IMR-90 (cell line): ENCODE measurements around the gene MAP2. TPM values are rescaled to one million over a fixed set of nuclear protein-coding genes. Genes with fewer than 3 reads are reported as not detected.

Experiments used
- ATAC-seq: fragments of 200-7000 bp; cut with Tn5 transposase; 2 replicates; pipeline ENCODE4 v1.9.1; 2020; ENCODE audit warnings: low read depth, mild to moderate bottlenecking, moderate library complexity
- BruUV-seq: library from RNA; stranded (reverse); fragments of 400-500 nt; replicated peaks from 2 replicates; lab custom pipeline; 2021; lab: Mats Ljungman, UMichigan
- CTCF ChIA-PET: fragments of 300-600 bp; formaldehyde crosslinking; extraction: SDS; loops from one replicate; lab custom pipeline; 2021; ENCODE audit warnings: antibody characterized with exemption; lab: Yijun Ruan, JAX
- POLR2A ChIA-PET: fragments of 300-600 bp; sonication (Branson Sonifier 250); formaldehyde crosslinking; loops from one replicate; lab custom pipeline; 2022; ENCODE audit warnings: antibody characterized with exemption; ENCODE audit not compliant: unreplicated experiment; lab: Charles Lee
- DNase-seq: peaks from one replicate; pipeline ENCODE4 v3.0.0; 2013
- H2AFZ ChIP-seq: replicated peaks from 2 replicates; pipeline ENCODE3; 2013; ENCODE audit warnings: low read length, mild to moderate bottlenecking; ENCODE audit not compliant: poor library complexity
- H2AK5ac ChIP-seq: 2 replicates; pipeline ENCODE4 v1.6.1; 2013; ENCODE audit warnings: low read depth, low read length, inconsistent platforms
- H2AK9ac ChIP-seq: replicated peaks from 2 replicates; pipeline ENCODE3; 2013; ENCODE audit warnings: mild to moderate bottlenecking, low read depth, low read length, moderate library complexity; ENCODE audit not compliant: poor library complexity
- H2BK120ac ChIP-seq: 2 replicates; pipeline ENCODE4 v1.6.1; 2013; ENCODE audit warnings: low read depth, low read length, inconsistent platforms
- H2BK15ac ChIP-seq: 3 replicates; pipeline ENCODE4 v1.6.1; 2013; ENCODE audit warnings: low read depth, low read length, inconsistent platforms
- H2BK20ac ChIP-seq: 2 replicates; pipeline ENCODE4 v1.6.1; 2013; ENCODE audit warnings: low read depth, mild to moderate bottlenecking, inconsistent platforms, low read length, moderate library complexity
- H2BK5ac ChIP-seq: 2 replicates; pipeline ENCODE4 v1.6.1; 2013; ENCODE audit warnings: mild to moderate bottlenecking, low read depth, low read length, inconsistent platforms; ENCODE audit not compliant: poor library complexity, severe bottlenecking
- H3K14ac ChIP-seq: replicated peaks from 2 replicates; pipeline ENCODE4 v1.6.1; 2013; ENCODE audit warnings: low read depth, low read length, inconsistent platforms
- H3K18ac ChIP-seq: 2 replicates; pipeline ENCODE4 v1.6.1; 2013; ENCODE audit warnings: low read depth, low read length, control low read depth
- H3K23ac ChIP-seq: 2 replicates; pipeline ENCODE4 v1.6.1; 2013; ENCODE audit warnings: low read depth, low read length, inconsistent platforms
- H3K27ac ChIP-seq: 2 replicates; pipeline ENCODE4 v1.5.1; 2013; ENCODE audit warnings: mild to moderate bottlenecking, control low read depth, low read length; ENCODE audit not compliant: insufficient read depth
- H3K27me3 ChIP-seq: 2 replicates; pipeline ENCODE4 v1.6.1; 2013; ENCODE audit warnings: low read length; ENCODE audit not compliant: control insufficient read depth, insufficient read depth
- H3K36me3 ChIP-seq: 2 replicates; pipeline ENCODE4 v1.6.1; 2013; ENCODE audit warnings: low read length, mixed read lengths; ENCODE audit not compliant: control insufficient read depth, insufficient read depth
- H3K4ac ChIP-seq: 2 replicates; pipeline ENCODE4 v1.6.1; 2013; ENCODE audit warnings: low read depth, low read length, inconsistent platforms
- H3K4me1 ChIP-seq: 2 replicates; pipeline ENCODE4 v1.6.1; 2013; ENCODE audit warnings: low read length, mixed read lengths; ENCODE audit not compliant: control insufficient read depth, insufficient read depth
- H3K4me2 ChIP-seq: 2 replicates; pipeline ENCODE4 v1.6.1; 2013; ENCODE audit warnings: low read depth, mild to moderate bottlenecking, control low read depth, low read length, moderate library complexity
- H3K4me3 ChIP-seq: 2 replicates; pipeline ENCODE4 v1.5.1; 2013; ENCODE audit warnings: low read depth, mild to moderate bottlenecking, control low read depth, low read length, moderate library complexity; ENCODE audit not compliant: insufficient read depth
- H3K56ac ChIP-seq: 2 replicates; pipeline ENCODE4 v1.6.1; 2013; ENCODE audit warnings: low read length, inconsistent platforms; ENCODE audit not compliant: insufficient read depth; ENCODE audit errors: extremely low read depth
- H3K79me1 ChIP-seq, 2 experiments: 2 replicates each; pipeline ENCODE4 v1.6.1; 2013; ENCODE audit warnings: low read length in 2 of 2, inconsistent platforms in 1 of 2, low read depth in 1 of 2
- H3K9ac ChIP-seq: 2 replicates; pipeline ENCODE4 v1.6.1; 2013; ENCODE audit warnings: low read depth, low read length, control low read depth
- H3K9me1 ChIP-seq: 2 replicates; pipeline ENCODE4 v1.6.1; 2013; ENCODE audit warnings: low read length, inconsistent platforms; ENCODE audit not compliant: insufficient read depth
- H3K9me3 ChIP-seq: 2 replicates; pipeline ENCODE4 v1.6.1; 2013; ENCODE audit warnings: low read length; ENCODE audit not compliant: control insufficient read depth, insufficient read depth
- H4K20me1 ChIP-seq: 2 replicates; pipeline ENCODE4 v1.6.1; 2013; ENCODE audit warnings: low read length, inconsistent platforms; ENCODE audit not compliant: insufficient read depth
- H4K5ac ChIP-seq: 2 replicates; pipeline ENCODE4 v1.6.1; 2013; ENCODE audit warnings: mild to moderate bottlenecking, low read depth, low read length, control low read depth
- H4K8ac ChIP-seq, 2 experiments: 2 replicates each; pipeline ENCODE4 v1.6.1; 2013; ENCODE audit warnings: low read depth in 2 of 2, low read length in 2 of 2, control low read depth in 1 of 2, inconsistent platforms in 1 of 2
- H4K91ac ChIP-seq: 2 replicates; pipeline ENCODE4 v1.6.1; 2013; ENCODE audit warnings: low read depth, low read length, inconsistent platforms; ENCODE audit not compliant: insufficient read depth
- CEBPB ChIP-seq: IDR thresholded peaks from 2 replicates; pipeline ENCODE4 v1.6.1; 2012; ENCODE audit warnings: low read depth, low read length, improper control_type of control experiment
- MAFK ChIP-seq: IDR thresholded peaks from 2 replicates; pipeline ENCODE4 v1.6.1; 2012; ENCODE audit warnings: low read depth, low read length, improper control_type of control experiment
- MXI1 ChIP-seq: IDR thresholded peaks from 2 replicates; pipeline ENCODE4 v1.6.1; 2012; ENCODE audit warnings: low read depth, mild to moderate bottlenecking, low read length, moderate library complexity, borderline replicate concordance
- RFX5 ChIP-seq: IDR thresholded peaks from 2 replicates; pipeline ENCODE4 v1.8.0; 2012; ENCODE audit warnings: low read depth, mild to moderate bottlenecking, low read length, moderate library complexity
- SMC3 ChIP-seq: fragments of 150-350 bp; IDR thresholded peaks from 2 replicates; pipeline ENCODE4 v1.6.1; 2016; ENCODE audit warnings: low read depth, mild to moderate bottlenecking, antibody characterized with exemption, low read length, moderate library complexity
- WGBS, 2 experiments: methylation state at CpG; one replicate each; pipeline versions ENCODE4 v1.1.5 to v1.1.7; 2013; ENCODE audit warnings: missing lambda C conversion rate in 2 of 2; ENCODE audit not compliant: insufficient read length in 1 of 2; ENCODE audit errors: extremely low coverage in 2 of 2; 5-methylcytosine and 5-hydroxymethylcytosine counted together
- dilution Hi-C: fragments of 300-500 bp; cut with HindIII; formaldehyde crosslinking; loops from one replicate; pipeline ENCODE4 v1.14.3; 2018; ENCODE audit warnings: low sequenced_read_pairs; ENCODE audit not compliant: unreplicated experiment
- in situ Hi-C: fragments of 300-500 bp; cut with MboI; formaldehyde crosslinking; loops from 3 replicates; pipeline ENCODE4 v1.14.3; 2019; ENCODE audit warnings: low sequenced_read_pairs, inconsistent platforms, mixed read lengths
- intact Hi-C: fragments of 100-400 bp; cut with micrococcal nuclease; formaldehyde crosslinking; loops from 2 replicates; pipeline ENCODE4 v1.10.0; 2022
- polyA plus RNA-seq, 3 experiments: library from polyadenylated mRNA; depleted of rRNA; stranded (reverse); fragments of >200 nt; gene quantifications; 2 replicates each; pipeline ENCODE4 v1.2.3, GENCODE V29; 2012; ENCODE audit warnings: low replicate concordance in 1 of 3
- total RNA-seq: library from RNA; depleted of rRNA; stranded (reverse); fragments of >200 nt; gene quantifications from 2 replicates; pipeline ENCODE4 v1.2.3, GENCODE V29; 2012

The MAP2 gene
- total and polyA plus RNA-seq, 2 of the 4 experiments (the other 2 are of a cell fraction) = 0.29 to 0.36 TPM

- no peak overlapping the region for H2BK20ac ChIP-seq
- no peak overlapping the region for H3K27ac ChIP-seq
- no peak overlapping the region for H2AFZ ChIP-seq
- ChIA-PET CTCF (no interaction called here), POLR2A (no interaction called here)
- H2AK9ac ChIP-seq = no peak overlapping the region
- H3K23ac ChIP-seq = no peak overlapping the region
- H2BK120ac ChIP-seq = no peak overlapping the region
- no CpG with 5 or more reads among the region's 7 CpGs for WGBS, 2 experiments
- intact Hi-C loops (no loop called here), in situ Hi-C loops (no loop called here), dilution Hi-C loops (no loop called here)
- no peaks in the 10 kb centered on the region for H3K36me3 ChIP-seq
- DNase-seq (no peak), ATAC-seq (no peak)
- H4K20me1 ChIP-seq = no peaks in the 10 kb centered on the region
- H3K79me1 ChIP-seq = no peaks in the 10 kb centered on the region
- no peak overlapping the region for H3K4me2 ChIP-seq
- no peak overlapping the region for H3K14ac ChIP-seq
- no peak for TF ChIP-seq SMC3
- TF ChIP-seq MXI1 = no peak
- no peak for TF ChIP-seq MAFK
- TF ChIP-seq CEBPB = no peak
- TF ChIP-seq RFX5 = no peak
- no peaks in the 10 kb centered on the region for H3K27me3 ChIP-seq
- no peak overlapping the region for H3K4me3 ChIP-seq
- H3K18ac ChIP-seq = no peak overlapping the region
- H2AK5ac ChIP-seq = no peak overlapping the region
- no peak overlapping the region for H4K5ac ChIP-seq
- H3K4me1 ChIP-seq = no peaks in the 10 kb centered on the region
- H4K91ac ChIP-seq = no peak overlapping the region
- H4K8ac ChIP-seq = no peak overlapping the region
- no peak overlapping the region for H3K4ac ChIP-seq
- H3K56ac ChIP-seq = no peak overlapping the region
- H2BK15ac ChIP-seq = no peak overlapping the region
- BruUV-seq = no TSS peak
- H3K9me3 ChIP-seq = 0 out of 2 replicates have a peak, but pooled peaks cover 1% of the 10 kb centered on the region
- H3K9ac ChIP-seq = no peak overlapping the region
- H3K9me1 ChIP-seq = no peaks in the 10 kb centered on the region
- H2BK5ac ChIP-seq = no peak overlapping the region
These were observed 238.2 kb downstream of the MAP2 start for GRCh38 chr2:209662021-209662420.
